ENCODE results near the gene SEMG1. TPM values are rescaled to one million over a fixed set of nuclear protein-coding genes. Genes with fewer than 3 reads are reported as not detected.

SEMG1 gene
- total RNA-seq, 1 experiment from 2014 or later = not detected

DNA sequence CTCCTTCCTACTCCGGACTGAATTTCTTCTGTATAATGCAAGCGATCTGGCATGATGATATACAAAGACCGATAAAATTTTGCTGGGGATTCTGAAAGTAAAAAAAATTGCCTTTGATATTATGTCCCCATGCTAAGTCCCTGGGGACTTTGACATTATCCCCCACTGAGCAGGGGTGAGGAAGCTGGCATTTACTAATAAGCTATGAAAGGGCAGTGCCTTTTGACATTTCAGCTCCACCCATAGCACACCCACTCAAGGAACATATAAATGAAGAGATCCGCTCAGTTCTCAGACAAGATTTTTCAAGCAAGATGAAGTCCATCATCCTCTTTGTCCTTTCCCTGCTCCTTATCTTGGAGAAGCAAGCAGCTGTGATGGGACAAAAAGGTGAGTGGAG, 14.2 kb downstream of the SEMG1 start, which contains the start of gene SEMG2:
TSS of gene SEMG2 (plus strand) at position 298 of the 400 bp plus-strand sequence. CDS start at position 315, 17 bp downstream.
- DNase-seq (ENCODE audit: low read depth) = no peak

DNA sequence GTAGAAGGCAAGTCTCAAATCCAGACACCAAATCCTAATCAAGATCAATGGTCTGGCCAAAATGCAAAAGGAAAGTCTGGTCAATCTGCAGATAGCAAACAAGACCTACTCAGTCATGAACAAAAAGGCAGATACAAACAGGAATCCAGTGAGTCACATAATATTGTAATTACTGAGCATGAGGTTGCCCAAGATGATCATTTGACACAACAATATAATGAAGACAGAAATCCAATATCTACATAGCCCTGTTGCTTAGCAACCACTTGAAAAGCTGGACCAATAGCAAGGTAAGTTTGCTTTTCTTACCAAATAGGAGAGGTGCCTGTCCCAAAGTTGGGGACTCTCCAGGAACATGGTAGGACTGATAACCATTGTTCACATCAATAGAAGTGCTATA, 16.3 kb downstream of the SEMG1 start:
- DNase-seq (ENCODE audit: low read depth) = no peak

DNA sequence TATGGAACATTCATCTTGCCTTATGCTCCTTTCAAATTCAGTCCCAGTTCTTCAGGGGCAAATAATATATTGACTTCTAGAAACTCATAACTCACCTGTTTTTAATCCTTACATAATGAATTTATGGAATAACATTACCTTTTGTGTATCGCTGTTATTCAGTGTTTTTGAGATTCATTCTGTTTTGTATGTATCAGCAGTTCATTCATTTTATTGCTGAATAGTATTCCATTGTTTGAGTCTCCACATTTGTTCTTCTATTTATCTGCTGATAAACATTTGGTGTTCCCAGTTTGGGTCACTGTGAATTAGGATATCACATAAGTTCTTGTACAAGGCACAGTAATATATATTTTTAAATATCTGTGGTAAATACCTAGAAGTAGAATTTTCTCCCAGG, 19.5 kb downstream of the SEMG1 start:
- no peak for DNase-seq (ENCODE audit: low read depth)

DNA sequence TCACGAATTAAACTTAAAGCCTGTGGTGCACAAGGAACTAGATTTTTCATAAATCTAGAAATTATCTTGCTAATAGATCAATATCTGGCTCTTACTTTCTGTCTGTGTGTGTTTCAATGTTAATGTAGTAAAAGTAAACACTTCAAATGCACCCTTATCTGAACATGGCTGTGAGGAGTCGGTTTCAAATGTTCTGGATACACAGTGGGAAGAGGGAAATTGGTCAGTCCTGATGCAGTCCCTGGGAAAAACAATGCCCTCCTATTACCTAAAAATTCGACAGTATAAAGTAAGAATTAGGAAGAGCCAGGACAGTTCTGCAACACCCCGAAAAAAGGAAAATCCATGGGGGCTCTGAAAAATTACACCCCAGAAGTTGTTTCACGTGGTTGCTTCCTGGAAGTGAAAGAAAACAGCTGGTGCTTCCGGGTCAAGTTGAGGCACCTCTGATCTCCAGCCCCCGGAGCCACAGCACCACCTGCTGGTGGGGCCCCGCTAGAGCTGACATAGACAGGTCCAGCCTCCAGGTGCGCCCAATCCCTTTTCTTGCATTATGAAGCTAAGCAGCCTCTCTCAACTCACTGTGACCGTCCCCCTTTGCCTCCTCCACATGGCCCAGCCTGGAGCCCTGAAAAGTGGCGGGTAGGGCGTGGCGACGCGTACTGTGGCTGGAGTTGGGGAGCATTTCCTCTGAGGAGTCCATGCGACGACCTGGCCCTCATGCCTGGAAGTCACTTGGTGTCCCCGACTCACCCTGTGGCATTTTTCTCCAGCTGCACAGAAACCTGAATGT, 22.6 kb downstream of the SEMG1 start:
- peak; percentile 54 for DNase-seq (ENCODE audit: low read depth)

DNA sequence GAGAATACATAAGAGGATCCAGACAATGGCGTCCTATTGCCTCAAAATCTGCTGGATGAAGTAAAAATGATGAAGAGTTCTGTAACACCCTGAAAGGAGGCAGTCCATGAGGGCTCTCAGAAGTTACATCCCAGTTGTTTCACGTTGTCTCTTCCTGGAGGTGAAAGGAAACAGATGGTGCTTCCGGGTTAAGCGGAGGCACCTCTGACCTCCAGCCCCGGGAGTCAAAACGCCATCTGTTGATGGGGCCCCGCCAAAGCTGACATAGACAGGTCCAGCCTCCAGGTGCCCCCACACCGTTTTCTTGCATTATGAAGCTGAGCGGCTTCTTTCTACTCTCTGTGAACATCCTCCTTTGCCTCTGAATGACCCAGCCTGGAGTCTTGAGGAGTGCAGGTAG, 23.8 kb downstream of the SEMG1 start:
- DNase-seq (ENCODE audit: low read depth) = no peak

DNA sequence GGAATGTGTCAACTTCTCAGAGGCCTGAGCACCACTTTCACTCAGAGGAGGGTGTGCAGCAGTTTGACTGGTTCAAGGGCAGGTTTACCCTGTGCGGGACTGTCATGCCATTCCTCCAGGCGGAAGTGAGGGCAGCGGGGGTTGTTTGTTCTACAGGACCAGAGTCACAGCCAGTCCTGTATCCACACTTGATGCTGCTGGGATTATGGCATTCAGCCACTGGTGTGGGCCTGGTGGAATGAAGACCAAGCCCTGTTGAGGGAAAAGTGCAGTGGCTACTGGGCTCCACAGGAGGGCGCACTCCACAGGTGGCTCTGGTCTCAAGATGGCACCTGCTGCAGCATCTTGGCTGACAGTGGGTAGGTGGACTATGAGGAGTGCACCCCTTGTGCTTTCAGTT, 29.2 kb downstream of the SEMG1 start:
- DNase-seq (ENCODE audit: low read depth) = no peak

DNA sequence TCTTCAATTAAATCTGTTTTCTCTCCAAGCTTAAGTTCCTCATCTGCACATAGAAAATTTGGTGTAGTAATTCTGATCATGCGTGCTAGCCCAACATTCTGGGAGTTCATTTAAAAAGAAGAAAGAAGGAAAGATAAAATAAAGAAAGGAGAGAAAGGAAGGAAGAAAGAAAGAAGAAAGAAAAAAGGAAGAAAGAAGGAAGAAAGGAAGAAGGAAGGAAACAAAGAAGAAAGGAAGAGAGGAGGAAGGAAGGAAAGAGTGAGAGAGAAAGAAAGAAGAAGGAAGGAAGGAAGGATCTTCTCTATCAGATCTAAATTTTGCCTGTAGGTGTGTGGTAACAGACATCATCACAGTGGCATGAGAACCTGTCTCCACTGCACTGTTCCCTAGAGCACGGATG, 31.3 kb downstream of the SEMG1 start:
- DNase-seq (ENCODE audit: low read depth) = no peak

DNA sequence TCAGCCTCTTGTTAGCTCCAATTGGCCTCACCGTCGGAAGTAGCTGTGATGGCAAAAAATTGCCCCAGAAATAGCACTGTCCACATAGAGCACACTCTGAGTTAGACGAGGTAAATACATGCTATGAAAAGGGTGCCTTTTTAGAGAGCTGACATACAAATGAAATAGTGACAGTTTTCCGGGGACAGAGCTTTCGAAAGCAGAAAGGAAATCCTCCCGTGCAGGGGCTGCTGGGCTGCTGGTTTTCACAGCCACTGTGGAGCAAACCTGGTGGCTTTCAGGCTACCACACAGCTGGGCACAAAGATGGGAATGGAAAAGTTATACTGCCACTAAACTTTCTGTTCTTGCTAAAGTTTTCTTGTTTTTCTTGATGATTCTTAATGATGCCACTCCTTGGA, 39.3 kb downstream of the SEMG1 start:
- no peak for DNase-seq (ENCODE audit: low read depth)

DNA sequence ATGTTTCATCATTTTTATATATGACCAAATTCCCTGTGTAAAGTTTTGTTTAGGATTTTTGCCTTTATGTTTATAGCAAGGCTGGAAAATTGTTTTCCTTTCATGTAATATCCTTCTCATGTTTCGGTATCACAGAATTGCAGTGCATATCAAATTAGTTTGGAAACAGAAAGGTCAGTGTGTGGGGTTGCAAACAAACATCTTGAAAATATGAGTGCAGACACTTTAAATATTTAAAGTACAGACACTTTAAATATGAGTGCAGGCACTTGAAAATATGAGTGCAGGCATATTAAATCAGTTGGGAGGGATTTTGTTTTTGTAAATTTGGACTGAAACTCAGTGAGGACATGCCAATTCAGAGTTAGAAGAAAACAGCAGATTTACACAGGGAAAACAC, 41.0 kb downstream of the SEMG1 start:
- no peak for DNase-seq (ENCODE audit: low read depth)

DNA sequence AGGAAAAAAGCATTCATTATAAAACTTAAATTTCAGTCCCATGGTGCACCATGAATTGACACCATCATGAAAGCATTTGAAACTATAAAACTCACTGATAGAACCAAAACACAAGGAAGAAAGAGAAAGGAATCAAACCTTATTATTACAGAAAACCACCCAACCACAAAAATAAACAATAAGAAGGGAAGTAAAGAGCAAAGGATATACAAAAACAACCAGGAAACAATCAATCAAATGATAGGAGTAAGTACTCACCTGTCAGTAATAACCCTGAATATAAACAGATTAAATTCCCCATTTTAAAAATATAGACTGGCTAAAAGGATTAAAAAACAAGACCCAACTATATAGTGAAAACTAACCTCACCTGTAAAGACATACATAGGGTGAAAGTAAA, 41.8 kb downstream of the SEMG1 start:
- no peak for DNase-seq (ENCODE audit: low read depth)

DNA sequence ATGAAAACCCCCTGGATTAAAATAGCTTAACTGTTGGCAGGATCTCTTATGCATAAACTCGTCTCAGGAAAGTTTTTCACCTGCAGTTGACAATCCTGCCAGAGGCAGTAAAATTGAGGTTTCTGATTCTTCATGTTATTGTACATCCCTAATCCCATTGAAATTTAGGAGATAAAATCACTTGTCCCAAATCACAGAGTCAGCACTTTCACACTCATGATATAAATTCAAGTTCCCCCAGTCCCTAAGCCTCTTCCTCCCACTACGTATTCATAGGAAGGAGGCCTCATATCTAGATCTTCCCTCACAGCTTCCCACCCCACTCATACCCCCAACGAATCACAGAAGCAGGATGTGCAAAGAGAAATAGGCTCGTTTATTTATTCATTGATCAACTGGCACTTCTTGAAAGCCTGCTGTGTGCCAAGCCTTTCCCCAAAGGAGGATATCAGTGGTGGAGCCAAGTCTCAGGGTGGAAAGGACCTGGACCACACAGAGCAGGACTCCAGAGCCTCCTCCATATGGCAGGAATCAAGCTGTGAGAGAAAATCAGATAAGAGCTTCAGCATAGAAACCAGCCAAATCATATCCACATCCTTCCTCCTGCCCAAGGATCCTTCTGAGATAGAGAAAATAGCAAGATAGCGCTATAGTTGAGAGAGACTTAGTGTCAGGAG, 45.2 kb downstream of the SEMG1 start:
- no peak for DNase-seq (ENCODE audit: low read depth)

DNA sequence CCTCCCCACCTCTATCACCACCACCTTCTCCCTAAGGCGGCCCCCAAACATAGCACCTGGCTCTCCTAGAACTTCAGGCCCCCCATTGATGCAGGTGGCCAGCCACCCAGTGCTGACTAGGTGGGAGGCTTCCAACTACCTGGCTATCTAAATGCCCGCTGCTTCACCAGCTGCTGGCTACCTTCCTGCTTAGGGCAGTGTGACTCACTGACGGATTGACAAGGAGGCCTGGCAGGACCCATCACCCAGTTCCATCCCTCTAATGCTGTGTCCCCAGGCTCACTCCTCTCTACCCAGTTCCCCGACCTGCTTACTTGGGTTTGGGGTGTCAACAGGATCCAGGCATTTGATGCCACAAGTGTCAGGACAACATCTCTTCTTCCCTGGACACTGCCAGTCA, 46.4 kb downstream of the SEMG1 start:
- DNase-seq (ENCODE audit: low read depth) = no peak

DNA sequence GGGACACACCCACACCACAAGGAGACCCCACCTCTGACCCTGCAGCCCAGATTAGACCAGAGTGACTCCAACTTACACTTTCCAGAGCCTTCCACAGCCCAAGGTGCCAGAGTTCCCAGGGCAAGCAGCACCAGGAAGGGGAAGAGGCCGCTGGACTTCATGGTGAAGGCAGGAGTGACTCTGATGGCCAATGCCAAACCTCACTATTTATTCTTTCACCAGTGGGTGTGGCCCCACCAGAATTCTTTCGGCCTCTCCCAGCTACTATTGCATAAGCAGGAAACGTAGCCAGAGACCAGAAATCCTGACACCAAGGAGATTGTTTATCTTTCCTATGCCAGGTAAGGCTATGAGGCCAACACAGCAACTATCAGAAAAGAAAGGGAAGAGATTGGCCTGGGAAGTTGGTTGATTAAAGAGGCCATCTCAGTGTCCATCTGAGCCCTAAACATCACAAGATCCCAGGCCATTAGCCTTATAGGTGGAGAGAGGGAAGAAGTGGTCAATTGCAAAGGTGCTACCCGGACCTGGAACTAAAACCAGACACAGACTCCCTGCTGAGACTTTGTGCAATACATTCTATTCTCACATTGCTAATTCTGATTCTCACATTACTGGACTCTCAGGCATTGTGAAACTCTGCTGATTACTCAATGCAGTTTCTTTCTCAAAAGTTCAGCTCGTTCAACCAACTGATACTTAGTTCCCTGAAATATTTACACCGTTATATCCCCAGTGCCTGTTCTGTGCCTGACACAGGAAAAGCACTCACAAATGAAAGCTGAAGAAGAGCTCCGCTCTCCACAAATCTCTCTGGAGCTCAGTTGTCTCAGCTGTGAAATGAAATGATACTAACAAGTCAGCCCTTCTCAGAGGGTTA, 47.8 kb downstream of the SEMG1 start, which contains the start of gene SLPI:
TSS of gene SLPI (minus strand) at position 182 of the 880 bp plus-strand sequence. CDS start at position 161, 21 bp downstream.
- peak; percentile 3 for DNase-seq (ENCODE audit: low read depth)

DNA sequence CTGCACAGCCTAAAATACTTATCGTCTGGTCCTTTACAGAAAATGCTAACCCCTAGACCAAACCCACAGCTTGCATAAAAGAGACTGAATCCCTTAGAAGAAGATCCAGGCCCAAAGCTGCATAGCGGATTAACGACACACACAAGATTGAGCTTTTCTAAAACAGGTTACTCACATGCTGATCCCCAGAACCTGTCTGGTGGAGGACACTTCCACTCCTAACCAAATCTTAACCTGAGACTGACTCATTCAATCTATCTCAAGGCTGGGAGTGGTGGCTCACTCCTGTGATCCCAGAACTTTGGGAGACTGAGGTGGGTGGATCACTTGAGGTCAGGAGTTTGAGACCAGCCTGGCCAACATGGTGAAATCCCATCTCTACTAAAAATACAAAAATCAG, 50.3 kb downstream of the SEMG1 start:
- DNase-seq (ENCODE audit: low read depth) = no peak

DNA sequence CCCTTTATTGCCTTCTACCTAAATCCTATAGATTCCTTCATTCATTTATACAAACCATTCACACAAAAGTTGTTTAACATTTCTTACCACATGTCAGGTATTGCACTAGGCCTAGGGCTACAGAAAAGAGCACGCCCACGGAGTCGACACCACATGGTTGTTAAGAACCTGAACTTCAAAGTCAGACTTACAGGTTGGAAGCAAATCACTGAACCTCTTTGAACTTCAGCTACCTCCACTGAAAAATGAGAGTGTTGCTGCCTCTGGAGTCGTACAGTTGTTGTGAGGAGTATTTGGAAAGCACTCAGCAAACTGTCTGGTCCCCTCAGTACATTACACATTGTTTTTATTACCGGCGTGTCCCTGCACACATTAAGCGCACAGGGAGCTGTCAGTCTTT, 50.9 kb downstream of the SEMG1 start:
- DNase-seq (ENCODE audit: low read depth) = no peak

DNA sequence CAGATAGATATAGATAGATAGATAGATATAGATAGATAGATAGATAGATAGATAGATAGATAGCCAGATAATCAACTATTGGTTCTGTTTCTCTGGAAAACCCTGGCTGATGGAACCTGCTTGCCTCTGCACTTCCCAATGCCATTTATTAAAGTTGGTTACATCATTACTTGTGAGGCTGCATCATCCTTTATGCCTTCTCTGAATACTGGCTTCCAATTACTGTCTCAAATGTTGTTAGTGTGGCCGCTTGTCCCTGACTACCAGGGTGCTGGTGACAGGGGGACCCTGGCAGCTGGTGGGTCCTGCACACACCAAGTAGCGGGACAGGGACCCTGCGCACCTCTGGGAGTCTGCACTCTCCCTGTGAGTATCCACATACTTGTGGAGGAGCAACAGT, 51.4 kb downstream of the SEMG1 start:
- no peak for DNase-seq (ENCODE audit: low read depth)

DNA sequence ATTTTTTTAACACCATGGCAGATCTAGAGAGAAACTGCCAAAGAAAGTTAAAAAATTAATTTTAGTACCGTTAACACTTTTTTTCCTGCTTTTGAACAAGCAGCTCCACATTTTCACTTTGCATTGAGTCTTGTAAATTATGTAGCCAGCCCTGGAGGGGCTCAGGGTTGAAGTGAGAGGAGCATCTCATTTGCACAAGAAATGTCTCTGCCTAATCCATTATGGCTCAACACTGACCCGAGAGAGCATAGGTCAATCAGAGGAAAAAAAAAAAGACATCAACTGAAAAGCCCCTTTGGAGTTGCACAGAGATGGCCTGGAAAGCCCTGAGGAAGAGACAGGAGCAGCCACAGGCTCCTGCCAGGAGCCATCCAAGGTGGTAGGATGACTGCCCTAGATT, 51.8 kb downstream of the SEMG1 start:
- no peak for DNase-seq (ENCODE audit: low read depth)

Other genes with a start within 250 kb of the SEMG1 start
- gene TOMM34, start 246.6 kb upstream of the SEMG1 start, total RNA-seq (2014; rRNA removed; shearing (Covaris generic)) = 156 and 177 TPM in 2 replicates
- gene STK4, start 240.5 kb upstream of the SEMG1 start, total RNA-seq (2014; rRNA removed; shearing (Covaris generic)) = 20.2 and 25.8 TPM in 2 replicates
- not detected in 2 replicates for gene KCNS1, start 105.9 kb upstream of the SEMG1 start, total RNA-seq (2014; rRNA removed; shearing (Covaris generic))
- gene WFDC5, start 91.9 kb upstream of the SEMG1 start, total RNA-seq (2014; rRNA removed; shearing (Covaris generic)) = not detected in 2 replicates
- not detected in 2 replicates for gene WFDC12, start 82.6 kb upstream of the SEMG1 start, total RNA-seq (2014; rRNA removed; shearing (Covaris generic))
- gene PI3, start 32.1 kb upstream of the SEMG1 start, total RNA-seq (2014; rRNA removed; shearing (Covaris generic)) = not detected in 2 replicates
- not detected in 2 replicates for gene SEMG2, start 14.3 kb downstream of the SEMG1 start, total RNA-seq (2014; rRNA removed; shearing (Covaris generic))
- not detected in 2 replicates for gene SLPI, start 47.5 kb downstream of the SEMG1 start, total RNA-seq (2014; rRNA removed; shearing (Covaris generic))
- gene RBPJL, start 99.8 kb downstream of the SEMG1 start, total RNA-seq (2014; rRNA removed; shearing (Covaris generic)) = not detected in 2 replicates
- 0.10 TPM in 1 of 2 replicates, not detected in the other for gene MATN4, start 101.3 kb downstream of the SEMG1 start, total RNA-seq (2014; rRNA removed; shearing (Covaris generic))
- gene SDC4, start 141.4 kb downstream of the SEMG1 start, total RNA-seq (2014; rRNA removed; shearing (Covaris generic)) = 47.8 and 53.4 TPM in 2 replicates
- gene SYS1, start 156.1 kb downstream of the SEMG1 start, total RNA-seq (2014; rRNA removed; shearing (Covaris generic)) = 16.2 and 28.9 TPM in 2 replicates
- gene TP53TG5, start 171.3 kb downstream of the SEMG1 start, total RNA-seq (2014; rRNA removed; shearing (Covaris generic)) = not detected in 2 replicates
- gene DBNDD2, start 201.3 kb downstream of the SEMG1 start, total RNA-seq (2014; rRNA removed; shearing (Covaris generic)) = 10.1 and 16.8 TPM in 2 replicates
- gene PIGT, start 209.1 kb downstream of the SEMG1 start, total RNA-seq (2014; rRNA removed; shearing (Covaris generic)) = 88.5 and 139 TPM in 2 replicates